ENCODE results near the gene EXD3.
A peak's percentile ranks its signal among the peaks of the same experiment; 100 is the strongest.

EXD3 gene

DNA sequence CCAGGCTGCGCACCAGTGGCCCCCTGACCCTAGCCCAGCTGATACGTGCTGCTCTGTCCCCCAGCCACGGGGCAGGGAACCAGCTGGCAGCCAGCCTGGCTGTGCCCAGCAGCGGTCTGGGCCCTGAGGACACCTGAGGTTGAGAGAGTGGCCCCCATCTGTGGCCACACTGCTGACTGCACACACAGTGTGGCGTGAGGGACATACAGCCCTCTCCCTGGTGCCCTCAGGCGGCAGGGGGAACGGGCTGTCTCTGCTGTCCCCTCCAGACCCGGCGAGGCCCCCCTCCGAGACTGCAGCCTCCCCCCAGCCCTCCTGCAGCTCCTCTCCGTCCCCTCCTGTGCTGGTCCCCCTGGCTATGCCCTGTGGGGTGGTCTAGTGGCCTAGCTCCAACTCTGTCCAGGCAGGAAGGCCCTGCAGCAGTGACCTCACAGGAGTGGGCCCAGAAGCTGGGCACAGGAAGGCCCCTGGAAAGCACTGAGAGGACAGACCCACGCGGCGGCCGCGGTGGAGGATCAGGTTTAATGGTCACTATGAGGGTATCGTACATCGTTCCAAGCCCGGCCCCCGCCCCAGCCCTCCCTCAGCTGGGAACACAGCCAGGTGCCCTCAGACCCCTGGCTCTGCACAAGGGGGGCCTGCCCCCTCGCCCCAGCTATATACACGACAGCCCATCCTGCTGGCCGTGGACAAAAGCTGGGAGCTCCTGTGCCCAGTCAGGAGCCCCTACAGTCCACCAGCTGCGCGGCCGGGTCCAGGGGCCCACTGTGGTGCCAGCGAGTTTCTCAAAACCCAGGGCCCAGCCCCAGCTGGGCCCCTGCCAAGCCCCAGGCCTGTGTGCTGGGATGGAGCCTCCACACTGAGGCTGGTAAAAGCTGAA is 25.0 kb upstream of the EXD3 start:
- DNase-seq (ENCODE audit: low read depth), result no peak

DNA sequence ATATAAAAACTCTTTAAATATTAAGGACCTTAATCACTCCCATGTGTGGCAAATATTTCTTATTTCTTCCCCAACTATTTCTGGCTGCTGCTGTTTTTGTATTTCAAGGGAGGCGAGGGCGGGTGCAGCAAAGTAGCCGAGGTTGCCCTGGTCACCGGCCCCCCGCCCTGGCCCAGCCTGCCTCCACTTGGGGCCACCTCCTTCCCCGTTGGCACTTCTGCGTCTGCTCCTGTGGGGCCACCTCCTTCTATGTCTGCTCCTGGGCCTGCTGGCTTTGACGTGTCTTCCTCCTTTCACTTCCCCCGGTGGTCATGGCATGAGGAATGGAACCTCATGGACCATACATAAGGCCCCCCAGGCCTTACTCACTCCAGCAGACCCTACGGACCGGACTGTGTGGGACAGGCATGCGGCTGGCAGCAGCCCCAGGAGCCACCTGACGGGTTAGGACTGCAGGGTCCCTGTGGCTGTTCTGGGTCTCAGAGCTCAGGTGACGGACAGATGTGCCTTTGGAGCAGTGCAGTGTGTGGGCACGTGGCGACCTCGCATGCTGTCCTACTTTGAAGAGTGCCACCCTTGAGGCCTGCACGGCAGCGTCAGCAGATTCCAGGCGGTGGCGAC is 24.0 kb upstream of the EXD3 start:
- DNase-seq (ENCODE audit: low read depth), result no peak

DNA sequence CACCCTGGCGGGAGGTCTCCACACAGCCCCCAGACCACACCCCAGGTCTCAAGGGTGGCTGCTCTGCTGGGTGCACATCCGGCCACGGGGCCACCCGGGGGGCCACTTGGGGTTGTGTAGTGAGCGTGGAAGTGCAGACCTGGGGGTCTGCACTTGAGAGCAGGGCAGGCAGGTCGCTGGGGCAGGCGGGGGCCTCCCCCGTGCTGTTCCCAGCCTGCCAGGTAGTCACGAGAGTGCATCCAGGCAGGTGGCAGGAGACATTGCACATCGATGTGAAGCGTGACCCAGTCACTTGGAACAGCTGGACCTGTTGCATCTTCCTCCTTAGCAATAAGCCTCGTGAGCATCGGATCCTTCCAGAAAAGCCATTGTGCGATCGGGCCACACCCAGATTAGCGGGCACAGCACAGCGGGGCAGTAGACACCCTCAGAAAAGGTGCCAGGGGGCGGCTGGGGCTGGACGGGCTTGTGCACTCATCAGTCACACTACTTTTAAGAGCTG is 23.0 kb upstream of the EXD3 start:
- no peak for DNase-seq (ENCODE audit: low read depth)

DNA sequence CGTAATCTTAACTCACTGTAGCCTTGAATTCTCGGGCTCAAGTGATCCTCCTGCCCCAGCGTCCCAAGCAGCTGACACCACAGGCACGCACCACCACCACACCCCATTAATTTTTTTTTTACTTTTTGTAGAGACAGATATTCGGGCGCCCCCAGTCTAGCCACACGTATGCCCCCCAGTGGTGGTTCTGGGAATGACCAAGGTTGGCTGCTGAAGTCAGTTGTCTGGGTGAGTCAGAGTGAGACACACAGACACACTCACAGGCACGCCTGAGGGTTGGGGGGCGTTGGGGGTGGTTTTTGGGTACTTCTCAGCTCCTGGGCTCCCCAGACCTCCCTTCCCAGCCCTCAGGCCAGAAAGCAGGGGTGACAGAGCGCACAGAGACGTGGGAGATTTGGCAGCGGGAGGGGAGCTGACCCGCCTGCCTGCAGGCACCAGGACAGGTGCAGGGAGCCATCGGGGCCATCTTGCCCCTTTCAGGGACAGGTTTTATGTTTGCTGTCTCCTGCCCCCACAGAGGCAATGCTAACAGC is 22.4 kb upstream of the EXD3 start:
- peak; percentile 77 for DNase-seq (ENCODE audit: low read depth)

DNA sequence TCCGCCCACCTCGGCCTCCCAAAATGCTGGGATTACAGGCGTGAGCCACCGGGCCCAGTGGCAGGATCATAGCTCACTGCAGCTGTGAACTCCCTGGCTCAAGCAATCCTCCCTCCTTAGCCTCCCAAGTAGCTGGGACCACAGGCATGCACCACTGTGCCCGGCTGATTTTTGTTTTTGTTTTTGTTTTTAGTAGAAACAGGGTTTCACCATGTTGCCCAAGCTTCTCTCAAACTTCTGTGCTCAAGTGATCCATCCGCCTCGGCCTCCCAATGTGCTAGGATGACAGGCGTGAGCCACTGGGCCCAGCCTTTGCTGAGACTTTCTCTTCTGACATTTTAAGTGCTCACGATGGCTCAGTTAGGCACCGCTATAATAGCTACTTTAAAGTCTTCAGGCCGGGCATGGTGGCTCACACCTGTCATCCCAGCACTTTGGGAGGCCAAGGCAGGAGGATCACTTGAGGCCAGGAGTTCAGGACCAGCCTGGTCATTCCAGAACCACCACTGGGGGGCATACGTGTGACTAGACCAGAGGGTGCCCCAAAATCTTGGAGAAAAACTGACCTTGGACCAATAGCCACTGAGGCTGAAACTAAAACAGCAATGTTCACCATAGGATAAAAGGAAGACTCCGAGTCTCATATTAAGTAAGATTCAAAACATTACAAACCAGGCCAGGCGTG is 21.3 kb upstream of the EXD3 start:
- DNase-seq (ENCODE audit: low read depth), result no peak

DNA sequence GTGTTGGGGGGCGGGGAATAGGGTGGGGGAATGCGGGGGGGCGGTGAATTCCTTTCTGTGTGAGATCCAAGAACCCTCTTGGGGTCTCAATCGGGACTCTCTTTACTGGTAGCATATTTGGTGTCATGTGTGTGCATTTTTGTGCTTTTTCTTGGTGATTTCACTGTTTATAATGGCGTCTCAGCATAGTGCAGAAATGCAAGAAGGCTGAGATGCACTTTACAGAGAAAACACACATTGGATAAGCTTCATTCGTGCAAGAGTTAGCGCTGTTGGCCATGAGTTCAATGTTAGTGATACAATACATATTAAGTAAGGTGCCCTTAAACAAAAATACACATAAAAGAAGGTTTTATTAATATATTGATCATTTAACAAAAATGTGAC is 19.0 kb upstream of the EXD3 start:
- DNase-seq (ENCODE audit: low read depth), result no peak

DNA sequence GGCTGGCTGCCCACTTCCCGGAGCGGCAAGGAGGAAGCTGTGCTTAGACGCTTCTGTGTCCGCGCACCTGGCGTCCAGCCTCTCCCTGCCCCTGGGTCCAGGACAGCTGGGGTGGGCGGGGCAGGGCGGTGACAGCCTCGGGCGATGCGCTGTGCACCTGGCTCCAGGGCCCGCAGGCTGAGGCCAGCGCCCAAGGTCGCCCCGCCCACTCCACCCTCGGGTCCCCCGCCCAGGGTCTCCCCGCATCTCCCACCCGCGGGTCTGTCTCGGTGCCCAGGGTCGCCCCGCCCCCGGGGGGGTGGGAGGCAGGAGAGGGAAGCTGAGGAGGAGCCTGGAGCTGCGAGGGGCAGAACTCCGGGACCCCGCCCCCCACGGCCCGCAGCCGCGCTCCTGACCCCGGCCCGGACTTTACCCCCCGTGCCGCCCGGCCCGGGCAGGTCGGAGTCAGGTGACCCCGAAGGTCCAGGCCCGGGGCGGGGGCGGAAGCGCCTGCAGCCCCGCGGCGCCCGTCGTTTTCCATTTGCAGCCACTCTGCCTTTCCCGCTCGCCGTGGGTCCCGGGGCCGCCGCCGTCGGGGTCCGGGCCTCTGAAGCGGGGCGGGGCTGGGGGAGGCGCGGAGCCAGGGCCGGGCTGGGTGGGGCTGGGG is 18.4 kb upstream of the EXD3 start, which contains the start of gene ENTPD8:
Gene ENTPD8 (minus strand): TSS at position 69 of the 646 bp plus-strand sequence. CDS start 3,072 bp downstream, outside the sequence.
- DNase-seq (ENCODE audit: low read depth), result no peak

DNA sequence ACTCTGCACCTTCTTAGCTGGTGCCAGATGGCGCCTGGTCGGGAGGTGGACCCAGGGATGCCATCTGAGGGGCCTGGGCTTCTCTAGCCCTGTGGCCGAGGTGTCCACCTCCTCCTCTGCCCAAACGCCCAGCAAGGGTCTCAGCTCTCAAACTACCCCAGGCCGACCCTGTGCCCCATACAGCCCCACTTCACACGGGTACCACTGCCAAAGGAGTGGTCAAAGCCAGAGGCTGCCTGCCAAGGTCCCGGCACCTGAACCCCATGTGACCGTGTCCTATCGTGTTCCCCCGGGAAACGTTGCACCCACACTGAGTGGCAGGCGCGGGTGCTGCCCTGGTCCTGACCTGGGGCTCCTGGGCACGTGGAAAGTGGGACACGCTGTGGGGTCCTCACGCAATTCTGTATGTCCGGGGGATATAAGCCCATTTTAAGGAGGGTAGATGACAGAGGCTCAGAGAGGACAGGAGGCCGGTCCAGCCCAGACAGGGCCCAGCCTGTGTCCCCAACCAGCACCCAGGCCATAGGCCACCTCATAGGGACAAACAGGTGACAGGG is 16.3 kb upstream of the EXD3 start:
- DNase-seq (ENCODE audit: low read depth), result no peak

DNA sequence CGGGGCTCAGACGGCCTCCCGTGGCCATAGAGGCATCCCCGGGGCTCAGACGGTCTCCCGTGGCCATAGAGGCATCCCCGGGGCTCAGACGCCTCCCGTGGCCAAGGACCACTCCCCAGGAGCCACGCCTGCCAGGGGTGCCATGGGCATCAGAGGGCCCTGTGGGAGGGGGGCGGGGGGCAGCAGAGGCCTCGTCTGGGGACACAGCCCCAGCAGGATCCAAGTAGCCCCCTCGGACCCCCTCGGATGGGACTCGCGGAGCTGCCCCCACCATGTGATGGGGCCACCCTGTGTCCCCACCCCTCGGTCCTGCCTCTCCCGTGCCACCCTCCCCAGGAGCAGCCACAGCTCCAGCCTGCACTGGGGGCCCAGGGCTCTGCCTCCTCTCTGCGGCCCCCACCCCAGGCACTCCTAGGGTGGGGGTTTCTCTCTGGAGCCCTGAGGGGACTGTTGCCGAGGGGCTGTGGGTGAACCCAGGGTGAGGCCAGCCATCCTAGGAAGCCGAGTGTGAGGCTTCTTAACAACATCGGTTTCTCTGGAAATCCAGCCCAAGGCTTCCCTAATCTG is 15.7 kb upstream of the EXD3 start:
- DNase-seq (ENCODE audit: low read depth), result no peak

DNA sequence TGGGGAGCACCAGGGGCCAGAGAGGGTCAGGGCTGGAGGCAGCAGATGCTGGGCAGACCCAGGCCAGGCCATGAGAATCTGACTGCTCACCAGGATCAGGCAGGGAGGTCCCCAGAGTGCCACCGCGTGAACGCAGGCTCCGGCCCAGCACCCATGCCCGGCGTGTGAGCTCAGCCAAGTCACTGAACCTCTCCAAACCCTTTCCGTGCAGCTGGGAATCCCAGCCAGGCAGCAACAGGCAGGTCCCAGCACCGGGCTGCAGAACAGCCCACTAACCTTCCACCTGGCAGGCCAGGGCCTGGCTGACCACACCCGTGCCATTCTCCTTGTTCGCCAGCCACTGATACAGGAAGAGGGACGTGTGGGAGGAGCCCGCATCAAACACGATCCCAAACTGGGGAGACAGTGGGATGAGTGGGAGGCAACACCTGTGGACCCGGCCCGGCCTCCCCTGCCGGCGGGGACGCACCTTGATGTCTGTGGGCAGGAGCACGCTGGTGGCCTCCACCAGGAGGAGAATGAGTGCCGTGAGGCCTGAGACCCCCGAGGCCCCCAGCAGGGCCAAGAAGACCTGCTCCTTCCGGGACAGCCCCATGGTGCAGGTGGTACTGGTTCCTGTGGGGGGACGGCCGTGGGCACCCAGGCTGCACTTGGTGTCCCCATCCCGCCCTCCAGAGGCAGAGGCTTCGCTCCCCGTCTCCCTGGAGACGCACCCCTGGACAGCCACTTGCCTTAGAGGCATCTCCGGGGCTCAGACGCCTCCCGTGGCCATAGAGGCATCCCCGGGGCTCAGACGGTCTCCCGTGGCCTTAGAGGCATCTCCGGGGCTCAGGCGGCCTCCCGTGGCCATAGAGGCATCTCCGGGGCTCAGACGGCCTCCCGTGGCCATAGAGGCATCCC is 15.0 kb upstream of the EXD3 start:
- DNase-seq (ENCODE audit: low read depth), result no peak

DNA sequence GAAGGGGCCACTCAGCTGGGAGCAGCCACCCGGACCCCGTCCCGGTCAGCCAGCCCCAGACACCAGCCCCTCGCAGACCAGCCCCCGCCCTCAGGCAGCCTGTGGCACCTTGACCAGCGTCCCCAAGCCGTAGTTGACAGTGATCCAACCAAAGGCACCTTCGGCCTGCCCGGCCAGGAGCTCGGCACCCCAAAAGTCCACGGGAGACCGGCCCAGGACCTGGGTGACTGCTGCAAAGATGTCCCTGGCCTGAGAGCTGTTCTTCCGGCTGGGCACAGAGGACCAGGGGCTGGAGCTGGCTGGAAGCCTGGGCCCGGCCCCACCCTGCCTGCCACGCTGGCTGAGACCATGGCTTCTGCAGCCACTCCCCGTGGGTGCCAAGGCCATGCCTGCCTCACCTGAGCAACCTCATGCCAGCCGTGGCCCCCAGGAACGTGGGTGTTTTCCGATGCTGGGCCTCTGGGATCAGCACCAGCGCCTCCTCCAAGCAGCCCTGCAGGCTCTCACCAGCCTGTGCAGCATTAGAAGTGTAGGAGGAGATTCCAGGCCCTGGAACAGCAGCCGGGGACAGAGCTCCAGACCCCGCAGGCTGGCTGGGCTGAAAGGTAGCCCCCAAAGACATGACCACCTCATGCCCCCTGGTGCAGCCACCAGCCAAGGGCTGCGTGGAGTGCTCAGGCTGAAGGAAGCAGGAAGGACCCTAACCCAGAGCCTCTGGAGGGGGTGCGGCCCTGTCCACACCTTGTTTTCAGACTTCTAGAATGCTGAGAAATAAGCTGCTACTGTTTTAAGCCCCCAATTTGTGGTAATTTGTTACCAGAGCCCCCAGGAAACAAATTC is 14.0 kb upstream of the EXD3 start:
- DNase-seq (ENCODE audit: low read depth), result no peak

DNA sequence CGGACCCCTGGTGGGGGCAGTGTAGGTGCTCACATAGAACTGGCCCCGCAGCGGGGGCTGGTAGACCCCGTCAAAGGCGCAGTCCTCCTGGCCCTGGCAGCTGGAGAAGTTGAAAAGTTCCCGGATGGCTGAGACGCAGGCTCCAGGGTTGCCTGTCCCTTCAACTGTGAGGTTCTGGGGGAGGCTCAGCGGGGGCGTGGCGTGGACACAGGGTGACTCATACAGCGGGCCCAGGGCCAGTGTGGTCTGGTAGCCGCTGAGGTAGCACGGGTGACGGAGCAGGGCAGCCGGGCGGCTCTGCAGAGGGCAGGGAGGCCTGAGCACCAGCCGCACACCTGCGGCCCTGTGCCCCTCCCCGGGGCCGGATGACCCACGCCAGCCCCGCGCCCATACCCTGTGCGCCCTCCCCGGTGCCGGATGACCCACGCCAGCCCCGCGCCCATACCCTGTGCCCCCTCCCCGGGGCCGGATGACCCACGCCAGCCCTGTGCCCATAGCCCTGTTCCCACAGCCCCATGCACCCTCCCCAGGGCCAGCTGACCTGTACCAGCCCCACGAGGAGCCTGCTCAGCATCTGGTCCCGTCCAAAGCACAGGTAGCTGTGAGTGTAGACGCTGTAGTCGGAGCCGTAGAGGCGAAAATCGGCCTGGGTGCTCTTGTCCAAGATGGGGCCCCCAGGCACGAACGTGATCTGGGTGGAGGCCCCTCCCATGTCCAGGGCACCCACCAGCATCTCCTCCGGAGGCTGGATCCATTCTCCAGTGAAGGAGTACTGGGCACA is 13.2 kb upstream of the EXD3 start:
- no peak for DNase-seq (ENCODE audit: low read depth)

DNA sequence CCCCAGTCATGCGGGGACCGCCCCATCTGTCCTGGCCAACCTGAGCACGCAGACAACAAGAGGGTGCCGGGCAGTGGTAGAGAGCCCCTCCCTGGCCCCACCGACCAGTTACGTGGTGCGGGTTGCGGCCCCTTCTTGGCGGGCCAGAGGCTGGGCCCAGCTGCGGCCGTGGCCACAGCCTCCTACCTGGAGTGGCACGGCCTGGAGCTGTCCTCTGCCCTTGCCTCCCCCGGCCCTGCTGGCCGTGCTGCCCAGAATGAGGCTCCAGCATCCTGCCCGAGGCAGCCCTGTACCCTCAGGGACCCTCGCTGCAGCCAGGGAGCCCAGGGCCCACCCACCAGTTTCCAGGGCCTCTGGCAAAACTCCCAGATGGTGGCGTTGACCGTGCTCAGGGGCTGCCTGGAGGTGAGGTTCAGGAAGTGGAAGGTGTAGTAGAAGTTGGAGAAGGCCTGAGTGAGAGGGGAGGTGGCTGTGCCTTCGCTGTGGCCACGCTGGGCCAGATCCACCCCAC is 12.5 kb upstream of the EXD3 start:
- no peak for DNase-seq (ENCODE audit: low read depth)

DNA sequence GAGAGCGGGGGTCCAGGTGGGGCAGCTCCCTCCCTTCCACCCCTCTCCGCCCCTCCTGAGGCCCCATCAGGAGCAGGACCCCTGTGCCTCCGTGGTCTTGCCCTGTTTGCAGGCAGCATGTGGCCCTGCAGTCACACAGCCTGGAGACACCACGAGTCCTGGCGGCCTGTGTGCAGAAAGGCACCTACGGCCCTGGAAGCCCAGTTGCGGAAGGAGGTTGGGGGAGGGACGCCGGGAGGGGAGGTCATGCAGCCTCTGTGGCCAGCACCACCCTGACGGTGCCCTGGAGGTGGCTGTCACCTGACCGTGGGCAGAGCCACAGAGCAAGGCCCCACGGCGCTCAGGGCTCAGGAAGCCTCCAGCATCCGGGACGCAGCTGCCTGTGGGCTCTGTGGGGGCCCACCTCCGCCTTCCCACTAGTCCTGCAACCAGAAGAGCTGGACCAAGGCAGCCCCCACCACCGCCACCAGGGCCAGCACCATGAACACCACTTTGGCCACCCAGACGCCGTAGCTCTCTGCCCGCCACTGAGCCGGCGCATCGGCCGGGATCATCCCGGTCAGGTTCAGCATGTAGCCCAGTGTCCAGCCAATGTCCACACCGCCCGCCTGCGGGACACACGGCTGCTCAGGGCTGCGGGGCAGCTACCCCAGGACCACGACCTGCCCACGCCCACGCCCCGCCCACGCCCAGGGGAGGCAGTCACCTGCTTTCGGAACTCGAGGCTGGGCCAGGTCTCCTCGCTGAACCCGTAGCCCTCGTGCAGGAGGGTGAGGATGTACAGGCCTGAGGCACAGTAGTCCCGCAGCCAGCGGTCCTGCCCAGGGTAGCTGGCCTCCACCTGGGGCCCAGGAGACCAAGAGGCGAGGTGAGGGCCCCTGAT is 11.8 kb upstream of the EXD3 start:
- DNase-seq (ENCODE audit: low read depth), result no peak

DNA sequence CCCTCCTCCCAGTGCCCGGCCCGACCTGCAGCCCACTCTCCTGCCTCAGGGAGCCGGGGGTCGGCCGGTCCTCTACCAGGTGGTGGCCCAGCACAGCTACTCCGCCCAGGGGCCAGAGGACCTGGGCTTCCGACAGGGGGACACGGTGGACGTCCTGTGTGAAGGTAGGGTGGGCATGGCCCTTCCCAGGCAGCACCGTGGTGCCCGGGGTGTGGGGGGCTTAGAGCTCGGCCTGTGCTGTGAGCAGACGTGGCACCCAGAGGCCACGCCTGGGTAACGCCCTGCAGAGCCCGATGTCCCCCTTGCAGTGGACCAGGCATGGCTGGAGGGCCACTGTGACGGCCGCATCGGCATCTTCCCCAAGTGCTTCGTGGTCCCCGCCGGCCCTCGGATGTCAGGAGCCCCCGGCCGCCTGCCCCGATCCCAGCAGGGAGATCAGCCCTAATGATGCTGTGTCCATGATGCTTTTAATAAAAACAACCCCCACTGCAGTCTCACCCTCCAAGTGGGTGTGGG is 11.0 kb upstream of the EXD3 start:
- no peak for DNase-seq (ENCODE audit: low read depth)

DNA sequence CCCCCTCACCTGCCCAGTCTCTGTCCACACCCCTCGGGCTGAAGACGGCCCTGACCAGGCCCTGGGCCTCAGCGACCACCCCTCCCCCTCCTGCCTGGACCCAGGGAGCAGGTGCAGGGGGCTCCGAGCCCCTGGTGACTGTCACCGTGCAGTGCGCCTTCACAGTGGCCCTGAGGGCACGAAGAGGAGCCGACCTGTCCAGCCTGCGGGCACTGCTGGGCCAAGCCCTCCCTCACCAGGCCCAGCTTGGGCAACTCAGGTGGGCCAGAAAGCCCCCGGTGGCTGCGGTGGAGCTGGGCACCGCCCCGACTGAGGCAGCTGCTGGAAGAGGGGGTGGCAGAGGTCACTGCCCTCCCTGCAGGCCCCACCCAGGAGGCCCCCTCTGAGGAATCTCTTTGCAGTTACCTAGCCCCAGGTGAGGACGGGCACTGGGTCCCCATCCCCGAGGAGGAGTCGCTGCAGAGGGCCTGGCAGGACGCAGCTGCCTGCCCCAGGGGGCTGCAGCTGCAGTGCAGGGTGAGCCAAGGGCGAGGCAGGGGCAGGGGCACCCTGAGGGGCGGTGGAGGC is 10.5 kb upstream of the EXD3 start:
- DNase-seq (ENCODE audit: low read depth), result no peak

Data from T follicular helper cell (primary cell).